22Rv1 (cell line): Measurements from ENCODE around the gene ARHGAP26.

Experiments used
- CTCF ChIP-seq: fragments of 450-650 bp; IDR thresholded peaks from 2 replicates; pipeline ENCODE4 v1.5.1; 2017; ENCODE audit warnings: mild to moderate bottlenecking
- ZFX ChIP-seq: fragments of 450-650 bp; IDR thresholded peaks from 2 replicates; pipeline ENCODE4 v1.6.1; 2017; ENCODE audit warnings: antibody characterized with exemption, borderline replicate concordance

- TF ChIP-seq CTCF (no peak), ZFX (no peak)
Observed at GRCh38 chr5:143101725-143102386, 331.7 kb downstream of the ARHGAP26 start.
